Peyer's patch (tissue), 4 donors: ENCODE results near the gene MC5R.

Source experiments
- CTCF ChIP-seq, 6 experiments: fragments of 450-650 bp in 4 of 6; fragments of 200-600 bp in 2 of 6; sonication (generic) in 1 of 6; IDR thresholded peaks; one replicate each; pipeline ENCODE4 v1.5.1; 2017 to 2019; ENCODE audit warnings: antibody characterized with exemption in 6 of 6, mild to moderate bottlenecking in 3 of 6, moderate library complexity in 1 of 6
- POLR2A ChIP-seq, 2 donors: fragments of 450-650 bp; IDR thresholded peaks; one replicate each; pipeline ENCODE4 v1.5.1; 2017; ENCODE audit warnings: antibody characterized with exemption in 2 of 2, mild to moderate bottlenecking in 2 of 2, moderate library complexity in 2 of 2

DNA sequence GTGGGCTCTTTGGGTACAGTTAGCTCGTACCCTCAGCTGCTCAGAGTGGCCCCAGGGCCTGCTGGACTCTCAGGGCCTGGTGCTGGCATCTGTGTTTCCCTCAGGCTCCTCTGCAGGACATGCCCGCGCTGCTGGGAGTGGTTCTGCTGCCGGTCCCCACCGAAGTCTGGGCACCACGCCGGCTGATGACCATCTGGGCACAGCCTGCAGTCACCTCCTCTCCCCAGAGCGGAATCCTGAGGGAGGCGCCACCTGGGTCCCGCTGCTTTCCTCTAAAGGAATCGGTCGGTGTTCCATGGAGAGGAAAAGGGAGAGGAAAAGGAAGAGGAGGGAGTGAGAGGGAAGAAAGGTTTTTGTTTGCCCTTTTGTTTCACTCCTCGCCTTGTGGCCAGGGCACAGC is 47.8 kb downstream of the MC5R start:
- no peak for TF ChIP-seq POLR2A (IDR thresholded peaks at IDR 0.05)
- TF ChIP-seq CTCF (IDR thresholded peaks at IDR 0.05), result no peak
